HL-60 (cell line): ENCODE data around the gene C22orf15.

Experiments used
- DNase-seq, 2 experiments: peaks; one replicate each; pipeline ENCODE4 v3.0.0-alpha.2; 2010 to 2020; ENCODE audit warnings: low read depth in 1 of 2, low spot score in 1 of 2
- H3K27ac ChIP-seq: fragments of 250-450 bp; sonication (Bioruptor Pico); replicated peaks from 2 replicates; pipeline ENCODE4 v1.5.1; 2020; ENCODE audit warnings: mild to moderate bottlenecking, moderate library complexity
- H3K27me3 ChIP-seq: fragments of 250-450 bp; sonication (Bioruptor Pico); 2 replicates; pipeline ENCODE4 v1.5.1; 2021; ENCODE audit warnings: mild to moderate bottlenecking, moderate library complexity; ENCODE audit not compliant: insufficient read depth, poor library complexity, severe bottlenecking
- H3K4me3 ChIP-seq: replicated peaks from 2 replicates; pipeline ENCODE4 v1.5.1; 2011; ENCODE audit warnings: mild to moderate bottlenecking, control low read depth, low read length; ENCODE audit not compliant: insufficient read depth
- GABPA ChIP-seq: IDR thresholded peaks from 2 replicates; pipeline ENCODE4 v1.6.1; 2012; ENCODE audit warnings: low read depth
- POLR2AphosphoS5 ChIP-seq: IDR thresholded peaks from 2 replicates; pipeline ENCODE4 v1.6.1; 2012; ENCODE audit warnings: low read depth
- SPI1 ChIP-seq: IDR thresholded peaks from 2 replicates; pipeline ENCODE4 v1.6.1; 2012; ENCODE audit warnings: low read depth, mild to moderate bottlenecking, borderline replicate concordance
- TF ChIP-seq, protein P1 (sequence below): IDR thresholded peaks from 2 replicates; pipeline ENCODE4 v1.6.1; 2012; ENCODE audit warnings: low read depth; ENCODE audit not compliant: insufficient replicate concordance
- TF ChIP-seq, protein P2 (sequence below): IDR thresholded peaks from one replicate; pipeline ENCODE4 v1.5.1; 2011; ENCODE audit warnings: low read length, control low read depth, inconsistent platforms; ENCODE audit not compliant: insufficient read depth

C22orf15 gene

DNA sequence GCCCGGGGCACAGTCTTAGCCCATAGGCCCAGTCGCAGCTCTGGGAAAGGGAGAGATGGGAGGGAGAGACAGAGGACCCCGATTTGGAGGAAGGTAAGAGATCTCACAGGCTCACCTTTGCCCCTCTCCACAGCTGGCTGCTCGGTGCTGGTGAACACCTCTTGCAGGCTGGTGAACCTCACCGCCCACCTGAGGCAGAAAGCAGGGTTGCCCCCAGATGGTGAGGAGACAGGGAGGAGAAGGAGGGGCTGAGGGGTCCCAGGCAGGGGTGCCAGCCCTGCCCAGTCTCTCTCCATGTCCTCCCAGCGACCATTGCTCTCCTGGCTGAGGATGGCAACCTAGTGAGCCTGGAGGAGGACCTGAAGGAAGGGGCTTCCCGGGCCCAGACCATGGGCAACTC, 1.2 kb downstream of the C22orf15 start:
- Histone ChIP-seq H3K4me3 (no peak overlapping the region), H3K27me3 (no peaks in the 10 kb centered on the region), H3K27ac (no peak overlapping the region)
- TF ChIP-seq, protein P1, sequence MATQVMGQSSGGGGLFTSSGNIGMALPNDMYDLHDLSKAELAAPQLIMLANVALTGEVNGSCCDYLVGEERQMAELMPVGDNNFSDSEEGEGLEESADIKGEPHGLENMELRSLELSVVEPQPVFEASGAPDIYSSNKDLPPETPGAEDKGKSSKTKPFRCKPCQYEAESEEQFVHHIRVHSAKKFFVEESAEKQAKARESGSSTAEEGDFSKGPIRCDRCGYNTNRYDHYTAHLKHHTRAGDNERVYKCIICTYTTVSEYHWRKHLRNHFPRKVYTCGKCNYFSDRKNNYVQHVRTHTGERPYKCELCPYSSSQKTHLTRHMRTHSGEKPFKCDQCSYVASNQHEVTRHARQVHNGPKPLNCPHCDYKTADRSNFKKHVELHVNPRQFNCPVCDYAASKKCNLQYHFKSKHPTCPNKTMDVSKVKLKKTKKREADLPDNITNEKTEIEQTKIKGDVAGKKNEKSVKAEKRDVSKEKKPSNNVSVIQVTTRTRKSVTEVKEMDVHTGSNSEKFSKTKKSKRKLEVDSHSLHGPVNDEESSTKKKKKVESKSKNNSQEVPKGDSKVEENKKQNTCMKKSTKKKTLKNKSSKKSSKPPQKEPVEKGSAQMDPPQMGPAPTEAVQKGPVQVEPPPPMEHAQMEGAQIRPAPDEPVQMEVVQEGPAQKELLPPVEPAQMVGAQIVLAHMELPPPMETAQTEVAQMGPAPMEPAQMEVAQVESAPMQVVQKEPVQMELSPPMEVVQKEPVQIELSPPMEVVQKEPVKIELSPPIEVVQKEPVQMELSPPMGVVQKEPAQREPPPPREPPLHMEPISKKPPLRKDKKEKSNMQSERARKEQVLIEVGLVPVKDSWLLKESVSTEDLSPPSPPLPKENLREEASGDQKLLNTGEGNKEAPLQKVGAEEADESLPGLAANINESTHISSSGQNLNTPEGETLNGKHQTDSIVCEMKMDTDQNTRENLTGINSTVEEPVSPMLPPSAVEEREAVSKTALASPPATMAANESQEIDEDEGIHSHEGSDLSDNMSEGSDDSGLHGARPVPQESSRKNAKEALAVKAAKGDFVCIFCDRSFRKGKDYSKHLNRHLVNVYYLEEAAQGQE, result no peak
- TF ChIP-seq, protein P2, sequence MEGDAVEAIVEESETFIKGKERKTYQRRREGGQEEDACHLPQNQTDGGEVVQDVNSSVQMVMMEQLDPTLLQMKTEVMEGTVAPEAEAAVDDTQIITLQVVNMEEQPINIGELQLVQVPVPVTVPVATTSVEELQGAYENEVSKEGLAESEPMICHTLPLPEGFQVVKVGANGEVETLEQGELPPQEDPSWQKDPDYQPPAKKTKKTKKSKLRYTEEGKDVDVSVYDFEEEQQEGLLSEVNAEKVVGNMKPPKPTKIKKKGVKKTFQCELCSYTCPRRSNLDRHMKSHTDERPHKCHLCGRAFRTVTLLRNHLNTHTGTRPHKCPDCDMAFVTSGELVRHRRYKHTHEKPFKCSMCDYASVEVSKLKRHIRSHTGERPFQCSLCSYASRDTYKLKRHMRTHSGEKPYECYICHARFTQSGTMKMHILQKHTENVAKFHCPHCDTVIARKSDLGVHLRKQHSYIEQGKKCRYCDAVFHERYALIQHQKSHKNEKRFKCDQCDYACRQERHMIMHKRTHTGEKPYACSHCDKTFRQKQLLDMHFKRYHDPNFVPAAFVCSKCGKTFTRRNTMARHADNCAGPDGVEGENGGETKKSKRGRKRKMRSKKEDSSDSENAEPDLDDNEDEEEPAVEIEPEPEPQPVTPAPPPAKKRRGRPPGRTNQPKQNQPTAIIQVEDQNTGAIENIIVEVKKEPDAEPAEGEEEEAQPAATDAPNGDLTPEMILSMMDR, result no peak
- TF ChIP-seq POLR2AphosphoS5, result no peak
- TF ChIP-seq GABPA, result no peak
- no peak for TF ChIP-seq SPI1
- DNase-seq, result no peak

DNA sequence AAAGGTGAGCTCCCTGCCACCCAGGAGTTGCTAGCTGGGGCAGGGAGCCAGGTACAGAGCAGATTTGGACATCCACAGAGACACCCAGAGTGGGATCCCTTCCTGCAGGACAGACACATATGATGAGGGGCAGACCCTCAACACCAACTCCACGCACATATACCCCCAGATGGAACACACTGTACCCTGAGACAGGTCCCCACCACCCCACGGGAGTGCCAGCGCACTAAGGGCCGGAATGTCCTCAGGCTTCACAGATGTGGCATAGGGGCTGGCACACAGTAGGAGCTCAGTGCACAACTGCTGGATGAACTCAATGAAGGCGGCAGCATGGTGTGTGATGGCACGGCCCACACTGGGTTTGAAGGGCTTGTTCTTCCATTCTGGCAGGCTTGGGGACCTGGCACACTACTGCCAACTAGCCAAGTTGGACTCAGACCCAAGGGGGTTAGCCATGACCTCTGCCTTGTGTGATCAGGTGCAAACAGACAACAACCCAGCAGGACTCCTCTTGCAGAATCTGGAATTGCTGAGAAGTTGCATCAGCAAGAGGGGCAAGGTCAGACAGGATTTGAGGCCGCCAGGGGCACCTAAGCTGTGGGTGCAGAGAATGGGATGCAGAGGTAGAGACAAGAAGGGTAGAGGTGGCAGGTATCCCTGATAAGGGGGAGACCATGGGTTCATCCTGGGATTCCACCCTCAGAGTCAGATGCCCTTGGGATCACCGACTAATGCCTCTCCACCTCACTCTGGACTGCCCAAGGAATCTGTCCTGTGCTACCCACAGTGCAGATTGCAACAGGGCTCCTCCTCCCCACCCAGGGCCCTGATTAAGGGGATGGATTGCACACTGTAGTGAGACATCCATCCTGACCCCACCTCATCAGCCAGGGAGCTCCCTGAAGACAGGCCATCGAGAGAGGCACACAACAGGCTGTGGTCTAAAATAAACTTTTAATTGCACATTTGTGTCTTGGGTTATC, 2.4 kb downstream of the C22orf15 start:
- Histone ChIP-seq H3K27ac (no peak overlapping the region), H3K27me3 (no peaks in the 10 kb centered on the region), H3K4me3 (no peak overlapping the region)
- TF ChIP-seq POLR2AphosphoS5 (peak; percentile 6; the same call in 1 of the 2 replicates), SPI1 (no peak)
- no peak for DNase-seq

DNA sequence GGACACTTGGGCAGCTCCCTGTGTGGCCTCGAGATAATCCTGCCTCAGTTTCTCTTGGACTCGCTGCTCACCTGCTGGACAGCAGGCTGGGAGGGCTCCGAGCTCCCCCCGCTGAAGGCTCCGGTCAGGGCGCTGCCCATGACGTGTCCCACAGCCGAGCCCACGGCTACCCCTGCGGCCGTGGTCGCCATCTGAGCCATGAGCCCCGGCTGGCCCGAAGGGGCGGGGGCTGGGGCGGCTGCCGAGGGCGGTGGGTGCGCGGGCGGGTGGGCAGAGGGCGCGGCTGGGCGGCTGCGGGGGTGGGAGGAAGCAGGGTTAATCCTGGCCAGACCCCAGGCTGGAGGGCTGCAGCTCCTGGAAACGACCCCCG, 4.5 kb downstream of the C22orf15 start:
- TF ChIP-seq SPI1 (no peak), GABPA (no peak), POLR2AphosphoS5 (no peak)
- TF ChIP-seq, protein P2, result no peak
- H3K27me3 ChIP-seq, result peaks cover 4% of the 10 kb centered on the region
- peak overlapping the region; percentile 80 for H3K4me3 ChIP-seq
- peak overlapping the region; percentile 90 for H3K27ac ChIP-seq
- DNase-seq, result no peak

DNA sequence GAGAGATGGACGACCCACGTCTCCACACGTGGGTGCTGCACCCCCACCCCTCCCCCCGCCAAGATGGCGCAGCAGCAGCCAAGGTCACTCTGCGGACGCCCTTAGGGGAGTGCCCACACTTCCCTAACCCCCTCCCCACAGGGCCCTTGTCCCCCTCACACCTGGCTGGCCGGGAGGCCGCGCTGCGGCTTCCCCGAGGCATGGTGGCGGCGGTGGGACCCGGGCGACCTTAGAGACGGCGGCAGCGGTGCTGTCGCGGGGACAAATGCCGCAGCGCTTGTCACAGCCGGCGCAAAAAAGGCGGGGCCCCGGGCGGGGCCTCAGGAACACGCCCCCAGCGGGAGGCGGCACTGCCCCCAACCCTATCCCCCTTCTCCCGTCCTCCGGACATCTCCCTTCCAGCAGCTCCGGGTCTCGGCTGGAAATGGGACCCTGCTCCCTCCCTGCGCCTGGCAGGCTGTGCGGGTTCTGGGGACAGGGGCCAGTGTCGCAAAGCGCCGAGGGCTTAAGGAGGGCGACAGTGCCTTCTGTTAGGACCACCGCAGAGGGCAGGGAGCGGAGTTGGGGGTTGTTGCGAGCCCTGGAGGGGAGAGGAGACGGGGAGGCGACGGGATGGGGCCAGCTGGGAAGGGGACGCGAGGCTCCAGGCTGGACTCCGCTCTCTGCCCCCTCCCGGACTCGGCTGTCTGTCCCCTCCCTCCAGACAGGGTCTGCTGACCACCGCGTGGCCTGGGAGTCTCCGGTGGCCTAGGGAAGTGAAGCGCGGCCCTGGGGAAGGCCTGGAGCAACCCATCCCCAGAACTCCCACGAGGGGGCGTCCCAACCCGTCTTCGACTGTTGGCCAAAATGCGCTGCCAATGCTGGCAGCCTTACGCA, 5.1 kb downstream of the C22orf15 start, which contains the start of gene CHCHD10:
CHCHD10 (minus strand) TSS at position 300 of the 876 bp plus-strand sequence; CDS start at position 202, 98 bp downstream.
- TF ChIP-seq, protein P2, result peak; percentile 60
- TF ChIP-seq GABPA (no peak), POLR2AphosphoS5 (peak; percentile 78), SPI1 (peak; percentile 45; the same call in 1 of the 2 replicates)
- TF ChIP-seq, protein P1, result peak; percentile 51
- peak; percentile 79 to 81 for DNase-seq
- peaks cover 6% of the 10 kb centered on the region for H3K27me3 ChIP-seq
- H3K27ac ChIP-seq, result peak within 1 kb of the TSS; percentile 90
- peak within 1 kb of the TSS; percentile 80 for H3K4me3 ChIP-seq
